GM18517 (cell line): ENCODE results near the gene GATA1.

ENCODE experiments used
- ATAC-seq: cut with Tn5 transposase; IDR thresholded peaks from one replicate; pipeline ENCODE4 v1.9.1; 2021; ENCODE audit warnings: mild to moderate bottlenecking, moderate library complexity; ENCODE audit not compliant: unreplicated experiment

GATA1 gene

DNA sequence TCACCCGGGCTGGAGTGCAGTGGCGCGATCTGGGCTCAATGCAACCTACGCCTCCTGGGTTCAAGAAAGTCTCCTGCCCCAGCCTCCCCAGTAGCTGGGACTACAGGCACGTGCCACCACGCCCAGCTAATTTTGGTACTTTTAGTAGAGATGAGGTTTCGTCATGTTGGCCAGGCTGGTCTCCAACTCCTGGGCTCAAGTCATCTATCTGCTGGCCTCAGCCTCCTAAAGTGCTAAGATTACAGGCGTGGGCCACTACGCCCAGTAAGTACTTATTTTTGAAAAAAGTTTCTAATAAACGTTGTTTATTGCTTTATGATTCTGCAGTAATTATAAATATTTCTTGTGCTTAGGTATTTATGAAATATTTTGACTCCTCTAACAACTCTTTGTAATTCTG is 53.3 kb downstream of the GATA1 start:
- ATAC-seq = no peak
